H1 (cell line): ENCODE data around the gene LLGL1. TPM values are rescaled to one million over a fixed set of nuclear protein-coding genes. Genes with fewer than 3 reads are reported as not detected.

Experiments used
- CTCF ChIA-PET: fragments of 300-600 bp; sonication (Branson Sonifier 250); formaldehyde crosslinking; loops from one replicate; lab custom pipeline; 2021; ENCODE audit not compliant: partially characterized antibody; lab: Charles Lee
- POLR2A ChIA-PET: fragments of 300-600 bp; sonication (Branson Sonifier 250); formaldehyde crosslinking; loops from one replicate; lab custom pipeline; 2021; ENCODE audit warnings: inconsistent platforms; ENCODE audit not compliant: partially characterized antibody; lab: Charles Lee
- DNase-seq, 2 experiments: peaks; one replicate each; pipeline versions ENCODE4 v3.0.0 to v3.0.0-alpha.2; 2010 to 2022; ENCODE audit warnings: low spot score in 2 of 2, low read depth in 1 of 2, mixed read lengths in 1 of 2
- FAIRE-seq: peaks from 2 replicates; lab custom pipeline; 2011; peaks lifted over from hg19 to GRCh38; lab: Jason Lieb, UNC
- H2AFZ ChIP-seq: 2 replicates; pipeline ENCODE4 v1.8.1; 2012; ENCODE audit warnings: low read length, inconsistent platforms
- H2AK5ac ChIP-seq: 2 replicates; pipeline ENCODE4 v1.6.1; 2013; ENCODE audit warnings: low read depth, low read length
- H2BK120ac ChIP-seq: replicated peaks from 2 replicates; pipeline ENCODE3; 2013; ENCODE audit warnings: low read depth, low read length, inconsistent platforms
- H2BK12ac ChIP-seq: 2 replicates; pipeline ENCODE4 v1.6.1; 2013; ENCODE audit warnings: low read depth, low read length
- H2BK15ac ChIP-seq: 2 replicates; pipeline ENCODE4 v1.6.1; 2013; ENCODE audit warnings: low read length
- H2BK20ac ChIP-seq: 2 replicates; pipeline ENCODE4 v1.6.1; 2013; ENCODE audit warnings: low read length
- H2BK5ac ChIP-seq: 2 replicates; pipeline ENCODE4 v1.6.1; 2013; ENCODE audit warnings: low read depth, low read length
- H3K14ac ChIP-seq: 2 replicates; pipeline ENCODE4 v1.6.1; 2013; ENCODE audit warnings: inconsistent platforms; ENCODE audit not compliant: insufficient read length
- H3K18ac ChIP-seq: 2 replicates; pipeline ENCODE4 v1.6.1; 2013; ENCODE audit warnings: low read length; ENCODE audit errors: extremely low read depth
- H3K23ac ChIP-seq: 2 replicates; pipeline ENCODE4 v1.6.1; 2013; ENCODE audit warnings: inconsistent platforms; ENCODE audit not compliant: insufficient read length
- H3K23me2 ChIP-seq: 2 replicates; pipeline ENCODE4 v1.6.1; 2013; ENCODE audit warnings: low read depth, low read length
- H3K27ac ChIP-seq: 2 replicates; pipeline ENCODE4 v1.6.1; 2011; ENCODE audit warnings: low read depth, low read length, inconsistent platforms
- H3K27me3 ChIP-seq, 4 experiments: replicated peaks in 1 of 4; 1 replicate in 1 of 4; 2 replicates in 3 of 4; pipeline versions ENCODE4 v1.6.1 to v1.8.1; 2011 to 2013; ENCODE audit warnings: low read length in 3 of 4, mild to moderate bottlenecking in 3 of 4, inconsistent platforms in 2 of 4, mixed read lengths in 2 of 4, moderate library complexity in 1 of 4; ENCODE audit not compliant: control insufficient read depth in 3 of 4, insufficient read depth in 3 of 4; ENCODE audit errors: extremely low read depth in 1 of 4
- H3K36me3 ChIP-seq, 4 experiments: 2 replicates each; pipeline versions ENCODE4 v1.6.1 to v1.8.1; 2011 to 2013; ENCODE audit warnings: mild to moderate bottlenecking in 4 of 4, low read length in 3 of 4, moderate library complexity in 2 of 4, control low read depth in 1 of 4, inconsistent platforms in 1 of 4; ENCODE audit not compliant: insufficient read depth in 4 of 4, control insufficient read depth in 2 of 4
- H3K4ac ChIP-seq: replicated peaks from 2 replicates; pipeline ENCODE3; 2013; ENCODE audit warnings: low read length, low read depth, mixed read lengths, inconsistent platforms; ENCODE audit not compliant: insufficient read length
- H3K4me1 ChIP-seq, 4 experiments: replicated peaks in 1 of 4; 1 replicate in 1 of 4; 2 replicates in 3 of 4; pipeline versions ENCODE4 v1.6.1 to v1.8.1; 2011 to 2013; ENCODE audit warnings: low read length in 3 of 4, inconsistent platforms in 2 of 4, mixed read lengths in 1 of 4; ENCODE audit not compliant: insufficient read depth in 4 of 4, control insufficient read depth in 3 of 4
- H3K4me2 ChIP-seq, 2 experiments: 2 replicates each; pipeline versions ENCODE4 v1.6.1 to v1.8.1; 2011 to 2013; ENCODE audit warnings: low read depth in 2 of 2, low read length in 2 of 2, control low read depth in 1 of 2, inconsistent platforms in 1 of 2, mild to moderate bottlenecking in 1 of 2; ENCODE audit not compliant: insufficient read depth in 1 of 2
- H3K4me3 ChIP-seq, 4 experiments: fragments of 200-600, 300-600 bp in 1 of 4; sonication (generic), shearing (Covaris generic), sonication (Bioruptor Twin) in 1 of 4; 2 replicates each; pipeline versions ENCODE4 v1.5.1 to v1.8.1; 2011 to 2016; ENCODE audit warnings: low read length in 4 of 4, low read depth in 3 of 4, control low read depth in 2 of 4, inconsistent platforms in 2 of 4, mild to moderate bottlenecking in 2 of 4, mixed read lengths in 1 of 4, moderate library complexity in 1 of 4; ENCODE audit not compliant: insufficient read depth in 2 of 4; ENCODE audit errors: extremely low read depth in 1 of 4
- H3K56ac ChIP-seq: replicated peaks from 2 replicates; pipeline ENCODE3; 2013; ENCODE audit warnings: low read depth, mild to moderate bottlenecking, mixed read lengths, low read length, inconsistent platforms; ENCODE audit not compliant: insufficient read length
- H3K79me1 ChIP-seq: 2 replicates; pipeline ENCODE4 v1.6.1; 2013; ENCODE audit warnings: low read depth, low read length, control low read depth
- H3K79me2 ChIP-seq, 2 experiments: 2 replicates each; pipeline versions ENCODE4 v1.6.1 to v1.8.1; 2012 to 2013; ENCODE audit warnings: low read length in 2 of 2, mild to moderate bottlenecking in 2 of 2, inconsistent platforms in 1 of 2; ENCODE audit not compliant: insufficient read depth in 2 of 2, control insufficient read depth in 1 of 2
- H3K9ac ChIP-seq, 4 experiments: replicated peaks in 1 of 4; 1 replicate in 1 of 4; 2 replicates in 3 of 4; pipeline versions ENCODE4 v1.6.1 to v1.8.1; 2011 to 2013; ENCODE audit warnings: low read depth in 3 of 4, low read length in 3 of 4, control low read depth in 2 of 4, mild to moderate bottlenecking in 2 of 4, moderate library complexity in 2 of 4, inconsistent platforms in 1 of 4; ENCODE audit errors: extremely low read depth in 1 of 4
- H3K9me3 ChIP-seq, 2 experiments: 2 replicates each; pipeline versions ENCODE4 v1.6.1 to v1.8.1; 2012 to 2013; ENCODE audit warnings: mild to moderate bottlenecking in 2 of 2, moderate library complexity in 2 of 2, control low read depth in 1 of 2, inconsistent platforms in 1 of 2, low read depth in 1 of 2, low read length in 1 of 2, mixed read lengths in 1 of 2; ENCODE audit not compliant: insufficient read depth in 2 of 2
- H4K20me1 ChIP-seq, 2 experiments: replicated peaks in 1 of 2; 2 replicates each; pipeline versions ENCODE3 to v1.8.1; 2011 to 2013; ENCODE audit warnings: inconsistent platforms in 2 of 2, low read length in 2 of 2, mild to moderate bottlenecking in 1 of 2; ENCODE audit not compliant: insufficient read depth in 2 of 2, control insufficient read depth in 1 of 2
- H4K5ac ChIP-seq: 2 replicates; pipeline ENCODE4 v1.6.1; 2013; ENCODE audit warnings: low read length, low read depth, mixed read lengths, inconsistent platforms; ENCODE audit not compliant: insufficient read length
- H4K8ac ChIP-seq: 2 replicates; pipeline ENCODE4 v1.8.0; 2013; ENCODE audit warnings: mild to moderate bottlenecking, moderate library complexity, low read length, inconsistent platforms; ENCODE audit not compliant: insufficient read depth; ENCODE audit errors: extremely low read depth
- H4K91ac ChIP-seq: replicated peaks from 2 replicates; pipeline ENCODE3; 2013; ENCODE audit warnings: low read length, mixed read lengths, inconsistent platforms; ENCODE audit not compliant: insufficient read length
- ATF3 ChIP-seq: IDR thresholded peaks from 2 replicates; pipeline ENCODE4 v1.6.1; 2011; ENCODE audit warnings: low read depth, mild to moderate bottlenecking, low read length; ENCODE audit not compliant: insufficient read depth
- CBX5 ChIP-seq: fragments of 300-800, 300-1000 bp; sonication (generic); IDR thresholded peaks from 2 replicates; pipeline ENCODE4 v1.7.1; 2016; ENCODE audit warnings: antibody characterized with exemption, low read length, low read depth
- CHD2 ChIP-seq: IDR thresholded peaks from 2 replicates; pipeline ENCODE4 v1.6.1; 2012; ENCODE audit warnings: low read length, improper control_type of control experiment
- EP300 ChIP-seq, 2 experiments: IDR thresholded peaks; 1 replicate in 1 of 2; 2 replicates in 1 of 2; pipeline ENCODE4 v1.6.1; 2011 to 2012; ENCODE audit warnings: low read depth in 2 of 2, low read length in 2 of 2, mild to moderate bottlenecking in 2 of 2, borderline replicate concordance in 1 of 2, inconsistent platforms in 1 of 2, moderate library complexity in 1 of 2
- KDM1A ChIP-seq: fragments of 200-600, 300-600 bp; sonication (generic); IDR thresholded peaks from 2 replicates; pipeline ENCODE4 v1.7.1; 2016; ENCODE audit warnings: mild to moderate bottlenecking, low read length, borderline replicate concordance
- NANOG ChIP-seq: IDR thresholded peaks from 2 replicates; pipeline ENCODE4 v1.6.1; 2011; ENCODE audit warnings: low read length, low read depth, mild to moderate bottlenecking, inconsistent platforms; ENCODE audit not compliant: insufficient read depth, poor library complexity, severe bottlenecking
- RNF2 ChIP-seq: fragments of 200-900, 300-1000 bp; sonication (generic); IDR thresholded peaks from 2 replicates; pipeline ENCODE4 v1.7.1; 2016; ENCODE audit warnings: borderline replicate concordance, low read depth, mild to moderate bottlenecking, antibody characterized with exemption, low read length; ENCODE audit not compliant: poor library complexity, severe bottlenecking; ENCODE audit errors: missing control alignments
- SIX5 ChIP-seq: IDR thresholded peaks from 2 replicates; pipeline ENCODE4 v1.6.1; 2011; ENCODE audit warnings: mild to moderate bottlenecking, low read depth, low read length
- SP4 ChIP-seq: IDR thresholded peaks from 2 replicates; pipeline ENCODE4 v1.6.1; 2012; ENCODE audit warnings: low read length, inconsistent platforms
- USF2 ChIP-seq: IDR thresholded peaks from 2 replicates; pipeline ENCODE4 v1.6.1; 2011; ENCODE audit warnings: low read length, improper control_type of control experiment
- WGBS, 2 experiments: shearing (Covaris generic) in 1 of 2; methylation state at CpG; one replicate each; pipeline versions ENCODE4 v1.1.6 to v1.1.7; 2013 to 2015; ENCODE audit warnings: low lambda C conversion rate in 2 of 2, mixed read lengths in 2 of 2, inconsistent platforms in 1 of 2, low coverage in 1 of 2, missing lambda C conversion rate in 1 of 2; ENCODE audit not compliant: insufficient replicate concordance in 2 of 2, insufficient coverage in 1 of 2, insufficient read length in 1 of 2; ENCODE audit errors: extremely low coverage in 1 of 2, missing lambda C conversion rate in 1 of 2; 5-methylcytosine and 5-hydroxymethylcytosine counted together
- polyA plus RNA-seq, 7 experiments: library from polyadenylated mRNA; depleted of rRNA in 3 of 7; stranded (reverse) in 5 of 7; unstranded in 2 of 7; fragments of >200 nt in 5 of 7; fragments of 200-250 nt in 2 of 7; gene quantifications; 1 replicate in 5 of 7; 2 replicates in 1 of 7; 4 replicates in 1 of 7; pipeline versions ENCODE4 v1.2.1 to v1.2.3, GENCODE V29; 2011 to 2013; ENCODE audit warnings: missing spikeins in 2 of 7, mixed read lengths in 2 of 7
- total RNA-seq: library from RNA; stranded (reverse); fragmentation: NEBNext Ultra II Directional; extraction: Animal tissue kit (Norgen Biotek cat#: 25700); gene quantifications from 2 replicates; pipeline ENCODE4 v1.2.1, GENCODE V29; 2021

LLGL1 gene
- total and polyA plus RNA-seq, 2 of the 8 experiments (the other 6 are each of a cell fraction or from before 2014, with no cell fraction given): 71.3 to 107 TPM

DNA sequence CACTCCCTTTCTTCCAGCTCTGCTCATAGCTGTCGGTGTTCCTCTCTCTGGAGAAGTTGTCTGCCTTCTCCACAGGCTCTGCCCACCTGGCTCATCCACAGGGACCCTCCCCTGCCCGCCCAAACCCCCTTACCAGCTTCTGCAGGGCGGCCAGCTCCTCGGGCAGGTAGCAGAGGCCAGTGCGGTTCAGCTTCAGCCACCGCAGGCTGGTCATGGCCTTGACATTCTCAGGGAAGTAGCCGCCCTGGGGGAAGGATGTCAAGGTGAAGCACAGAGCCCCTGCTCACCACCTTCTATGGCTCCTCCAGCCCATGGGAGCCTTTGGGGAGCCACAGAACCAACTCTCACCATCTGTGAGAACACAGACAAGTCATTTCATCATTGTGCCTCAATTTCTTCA lies 31.3 kb downstream of the LLGL1 start:
- H3K27me3 ChIP-seq: no peaks in the 10 kb centered on the region
- peak overlapping the region; percentile 84 to 96 for H3K4me2 ChIP-seq
- H3K4ac ChIP-seq: no peak overlapping the region
- ChIA-PET POLR2A (interaction anchor here (1.0 to 11.5 kb wide), 9 partner anchors 12 to 58 kb away, joined by 3 to 171 read pairs (median 5); partner anchors contain the start of genes LLGL1 and TOP3A), CTCF (interaction anchor here (0.7 to 3.9 kb wide), 6 partner anchors 9 to 64 kb away, joined by 3 to 18 read pairs (median 5); no protein-coding TSS in a partner anchor)
- H4K91ac ChIP-seq: no peak overlapping the region
- no peak overlapping the region for H2BK5ac ChIP-seq
- H2BK120ac ChIP-seq: no peak overlapping the region
- peak overlapping the region in 3 of 4 experiments; percentile 90 to 94 (median 93); a peak in 6 of 8 replicates for H3K4me3 ChIP-seq
- no peak overlapping the region; a peak in 2 of 7 replicates for H3K9ac ChIP-seq
- H4K20me1 ChIP-seq: peaks cover 3 to 10% of the 10 kb centered on the region in 2 experiments
- H3K9me3 ChIP-seq: no peaks in the 10 kb centered on the region
- FAIRE-seq: no peak
- H2AK5ac ChIP-seq: 0 out of 2 replicates have a peak overlapping the region, but pooled peaks have one; percentile 65
- no peak for DNase-seq
- H2BK20ac ChIP-seq: no peak overlapping the region
- H3K27ac ChIP-seq: peak overlapping the region; percentile 53; the same call in 1 of the 2 replicates
- H3K56ac ChIP-seq: no peak overlapping the region
- peaks cover 14% of the 10 kb centered on the region for H3K79me1 ChIP-seq
- 91% methylated on average over 7 of the region's 7 CpGs; no CpG with 5 or more reads in 1 of the 2 experiments for WGBS, 2 experiments
- no peak overlapping the region for H4K8ac ChIP-seq
- peak overlapping the region; percentile 32; the same call in 1 of the 2 replicates for H3K18ac ChIP-seq
- H3K36me3 ChIP-seq: peaks cover 20 to 39% (median 33%) of the 10 kb centered on the region in 4 experiments
- H4K5ac ChIP-seq: no peak overlapping the region
- no peak overlapping the region for H3K23ac ChIP-seq
- peaks cover 14% of the 10 kb centered on the region for H3K23me2 ChIP-seq
- H2BK12ac ChIP-seq: 0 out of 2 replicates have a peak overlapping the region, but pooled peaks have one; percentile 14
- H3K79me2 ChIP-seq: peaks cover 0 to 18% of the 10 kb centered on the region in 2 experiments; a peak in 1 of 4 replicates
- H2BK15ac ChIP-seq: no peak overlapping the region
- H2AFZ ChIP-seq: no peak overlapping the region
- H3K4me1 ChIP-seq: peaks cover 4 to 34% (median 20%) of the 10 kb centered on the region in 4 experiments
- H3K14ac ChIP-seq: no peak overlapping the region
- TF ChIP-seq KDM1A (no peak), CBX5 (no peak), NANOG (no peak), USF2 (no peak), CHD2 (no peak), RNF2 (no peak), ATF3 (no peak), SIX5 (no peak), EP300 (IDR thresholded peaks at IDR 0.05; ENCODE audit: borderline replicate concordance in 1 of 2, low read depth in 2 of 2, low read length in 2 of 2) (no peak), SP4 (no peak)
